AG08395 (cell line): ENCODE measurements around the gene HIPK2.

Source experiments
- DNase-seq: peaks from one replicate; pipeline ENCODE4 v3.0.0; 2012; ENCODE audit warnings: mixed read lengths, low spot score

Gene HIPK2

DNA sequence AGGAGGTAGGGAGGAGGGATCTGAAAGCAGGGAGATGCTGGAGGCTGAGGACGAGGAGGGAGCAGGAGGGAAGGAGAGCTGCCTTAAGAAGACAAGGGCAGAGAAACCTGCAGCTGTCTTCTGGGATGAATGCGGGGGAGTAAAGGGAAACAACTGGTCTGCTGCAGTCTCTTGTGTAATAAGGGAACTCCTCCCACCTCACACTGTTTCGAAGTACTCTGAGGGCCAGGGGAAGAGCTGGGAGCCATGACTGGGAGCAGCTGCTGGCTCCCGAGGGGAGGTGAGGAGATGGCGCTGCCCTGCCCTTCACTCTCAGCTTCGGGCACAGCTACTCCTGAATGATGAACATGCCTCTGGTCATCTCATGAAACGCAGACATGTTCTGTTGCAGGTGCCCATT lies 189.2 kb downstream of the HIPK2 start:
- DNase-seq = peak; percentile 26

DNA sequence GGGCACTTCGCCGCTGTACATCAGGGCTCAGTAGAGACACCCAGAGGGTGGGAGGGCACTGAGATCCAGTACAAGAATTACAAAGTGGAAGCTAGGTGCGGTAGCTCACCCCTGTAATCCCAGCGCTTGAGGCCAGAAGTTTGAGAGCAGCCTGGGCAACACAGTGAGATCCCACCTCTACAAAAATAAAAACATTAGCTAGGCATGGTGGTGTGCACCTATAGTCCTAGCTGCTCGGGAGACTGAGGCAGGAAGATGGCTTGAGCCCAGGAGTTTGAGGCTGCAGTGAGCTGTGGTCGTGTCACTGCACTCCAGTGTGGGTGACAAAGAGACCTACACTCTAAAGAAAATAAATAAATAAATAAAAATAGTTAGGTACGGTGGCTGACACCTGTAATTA lies 190.3 kb downstream of the HIPK2 start:
- DNase-seq = no peak

DNA sequence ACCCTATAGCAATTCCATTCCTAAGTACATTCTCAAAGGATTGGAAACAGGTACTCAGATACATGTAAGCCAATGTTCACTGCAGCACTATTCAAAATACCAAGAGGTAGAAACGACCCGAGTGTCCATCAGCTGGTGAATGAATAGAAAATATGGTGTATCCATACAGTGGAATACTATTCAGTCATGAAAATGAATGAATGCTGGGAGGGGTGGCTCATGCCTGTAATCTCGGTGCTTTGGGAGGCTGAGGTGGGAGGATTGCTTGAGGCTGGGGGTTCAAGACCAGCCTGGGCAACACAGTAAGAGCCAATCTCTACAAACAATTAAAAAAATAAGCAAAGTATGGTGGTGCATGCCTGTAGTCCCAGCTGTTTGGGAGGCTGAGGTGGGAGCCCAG lies 191.5 kb downstream of the HIPK2 start:
- no peak for DNase-seq

DNA sequence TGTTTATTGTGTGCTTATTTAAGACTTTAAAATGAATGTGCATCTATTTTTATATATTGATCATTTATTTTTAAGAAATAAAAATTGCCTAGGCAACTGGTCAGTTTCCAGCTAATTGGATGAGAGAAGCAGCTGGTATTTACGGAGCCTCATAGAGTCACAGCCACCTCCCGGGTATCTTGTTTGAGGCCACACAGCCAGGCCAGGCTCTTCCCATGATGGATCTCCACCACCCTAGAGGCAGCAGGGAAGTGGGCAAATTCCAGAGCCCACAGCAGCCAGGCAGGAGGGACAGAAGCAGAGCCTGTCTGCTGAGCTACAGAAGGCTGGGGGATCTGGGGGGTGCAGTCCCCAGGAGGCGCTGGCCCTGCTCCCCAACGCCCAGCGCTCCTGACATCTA lies 192.8 kb downstream of the HIPK2 start:
- no peak for DNase-seq

DNA sequence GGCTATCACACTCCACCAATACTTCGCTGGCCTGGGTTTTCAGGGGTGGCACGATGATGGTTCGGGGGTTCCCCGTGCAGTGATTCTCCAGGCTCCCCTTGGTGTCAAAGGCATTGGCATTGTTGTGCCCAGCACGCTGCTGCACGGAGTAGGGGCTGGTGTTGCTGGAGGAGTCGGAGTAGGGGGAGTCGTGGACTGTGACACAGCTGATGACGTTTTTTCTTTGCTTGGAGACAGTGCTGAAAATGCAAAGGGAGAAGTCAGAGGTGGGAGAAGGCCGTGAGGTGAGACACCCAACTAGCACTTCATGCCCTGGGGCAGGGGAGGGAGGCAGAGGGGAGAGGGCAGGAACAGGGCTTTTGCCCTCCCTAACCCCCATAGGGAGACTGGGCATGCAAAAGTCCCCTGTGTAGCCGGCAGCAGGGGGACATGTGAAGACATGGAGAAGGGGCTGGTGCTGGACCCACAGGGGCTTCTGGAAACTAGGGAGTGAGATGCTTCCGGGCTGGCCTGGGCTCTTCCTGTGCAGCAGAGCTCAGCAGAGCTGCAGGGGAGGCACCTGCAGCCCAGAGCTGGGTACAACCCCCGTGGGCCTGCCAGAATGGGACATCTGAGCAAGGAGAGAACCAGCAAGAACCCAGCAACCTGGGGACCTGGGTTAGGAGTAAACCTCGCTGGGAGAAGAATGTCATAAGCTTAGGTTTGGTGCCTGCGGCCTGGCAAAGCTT lies 193.8 kb downstream of the HIPK2 start:
- no peak for DNase-seq

DNA sequence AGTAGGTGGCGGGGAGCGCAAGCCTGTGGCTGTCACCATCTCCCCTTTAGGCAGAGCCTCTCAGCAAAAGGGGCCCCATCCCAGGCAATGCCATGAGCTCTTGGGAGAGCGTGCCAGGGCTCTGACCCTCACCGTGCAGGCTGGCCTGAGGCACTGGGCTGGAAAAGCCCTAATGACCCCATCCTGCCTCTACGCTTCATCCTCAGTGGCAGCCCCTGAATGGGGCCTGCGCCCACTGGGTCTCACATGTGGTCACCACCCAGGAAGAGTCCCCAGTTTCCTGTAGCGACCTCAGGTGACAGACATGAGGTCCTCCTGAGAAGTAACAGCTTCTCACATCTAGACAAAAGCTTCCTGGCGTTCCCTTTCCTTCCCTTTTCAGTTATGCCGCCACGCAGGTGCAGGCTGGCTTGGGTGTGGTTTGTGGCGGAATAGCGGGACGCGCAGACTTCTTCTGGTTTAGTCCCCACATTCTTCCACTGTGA lies 195.1 kb downstream of the HIPK2 start:
- DNase-seq = no peak

DNA sequence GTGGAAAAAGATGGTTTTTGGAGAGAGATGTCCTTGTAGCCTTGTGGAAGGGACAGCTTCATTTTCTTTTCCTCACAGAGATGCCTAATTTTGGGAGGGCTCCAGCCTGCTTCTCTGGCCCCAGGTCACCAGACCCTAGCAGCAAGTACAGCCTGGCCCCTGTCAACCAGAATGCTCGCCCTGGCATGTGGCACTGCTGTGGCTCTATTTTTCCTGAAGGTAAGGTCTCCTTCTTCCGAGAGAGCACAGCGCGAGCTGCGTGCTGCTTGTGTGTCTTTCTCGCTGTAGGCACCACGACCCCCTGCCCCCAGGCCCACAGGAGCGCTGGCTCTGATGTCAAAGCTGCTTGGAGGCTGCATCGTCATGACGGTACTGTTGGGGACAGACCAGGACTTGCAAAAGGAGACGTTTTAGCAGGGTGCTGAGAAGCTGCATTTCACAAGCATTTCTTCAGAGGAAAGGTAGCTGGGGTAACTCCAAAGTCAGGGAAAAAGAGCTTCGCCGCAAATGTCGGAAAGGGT lies 195.6 kb downstream of the HIPK2 start:
- DNase-seq = no peak

DNA sequence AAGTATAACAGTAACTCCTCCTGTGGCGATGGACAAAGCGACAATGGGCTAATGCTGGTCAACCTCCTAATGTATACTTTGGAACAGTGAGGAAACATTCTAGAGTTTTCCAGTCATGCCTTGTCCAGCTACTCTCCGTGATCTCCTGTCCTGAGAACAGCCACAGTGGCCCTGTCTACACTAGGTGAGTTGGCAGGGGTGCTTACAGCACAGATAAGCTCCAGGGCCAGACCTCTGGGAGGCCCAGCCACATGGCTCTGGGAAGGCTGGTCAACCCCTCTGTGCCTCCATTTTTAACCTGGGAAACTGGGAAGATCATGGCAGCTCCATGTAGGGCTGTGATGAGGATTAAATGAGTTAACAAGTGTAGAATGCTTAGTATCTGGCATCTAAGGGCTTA lies 197.4 kb downstream of the HIPK2 start:
- no peak for DNase-seq

DNA sequence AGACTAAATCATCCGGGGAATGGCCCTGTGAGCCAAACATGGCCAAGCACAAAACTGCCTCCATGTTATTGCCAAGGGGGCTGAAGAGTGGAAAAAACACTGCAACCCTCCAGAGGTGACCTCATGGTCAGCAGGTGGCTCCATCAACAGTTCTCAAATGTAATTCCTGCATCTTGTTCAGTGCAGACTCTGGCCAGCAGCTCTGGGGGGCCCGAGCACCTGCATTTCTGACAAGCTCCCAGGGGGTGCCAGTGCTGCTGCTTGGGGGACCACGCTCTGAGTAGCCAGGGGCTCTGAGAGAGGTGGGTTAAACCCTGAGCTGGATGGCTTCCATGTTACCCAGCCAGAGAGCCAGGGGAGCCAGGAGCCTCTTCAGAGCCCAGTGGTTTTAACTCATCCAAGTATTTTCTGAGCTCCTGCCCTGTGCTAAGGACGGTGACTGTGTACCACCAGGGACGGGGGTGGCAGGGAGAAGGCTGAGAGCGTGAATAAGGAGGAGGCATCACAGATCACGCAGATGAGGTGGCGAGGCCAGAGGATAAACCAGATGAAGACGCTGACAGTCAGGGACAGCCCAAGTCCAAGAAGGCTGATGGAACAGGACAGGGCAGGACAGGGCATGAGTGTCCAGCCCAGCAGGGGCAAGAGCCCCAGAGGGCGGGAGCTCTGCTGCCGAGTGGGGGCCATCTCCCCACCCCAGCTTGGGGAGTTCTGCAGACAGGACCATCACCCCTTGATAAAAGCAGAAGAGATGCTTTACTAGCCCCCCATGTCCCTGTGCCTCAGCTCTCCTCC lies 201.4 kb downstream of the HIPK2 start:
- no peak for DNase-seq

DNA sequence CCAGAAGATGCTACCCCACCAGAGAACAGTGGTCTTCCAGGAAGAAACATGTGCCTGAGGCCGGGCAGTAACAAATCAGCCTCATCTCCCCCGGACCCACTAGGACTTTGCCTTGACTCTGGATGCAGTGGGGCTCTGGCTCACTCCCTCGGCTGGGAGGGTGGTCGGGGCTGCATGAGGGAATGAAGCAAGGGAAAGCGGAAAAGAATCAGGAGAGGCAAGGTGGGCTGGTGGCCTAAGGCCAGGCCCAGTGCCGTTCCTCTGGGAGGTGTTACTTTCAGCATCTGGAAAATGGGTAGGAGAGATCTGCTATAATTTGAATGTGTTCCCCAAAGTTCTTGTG lies 202.5 kb downstream of the HIPK2 start:
- no peak for DNase-seq

DNA sequence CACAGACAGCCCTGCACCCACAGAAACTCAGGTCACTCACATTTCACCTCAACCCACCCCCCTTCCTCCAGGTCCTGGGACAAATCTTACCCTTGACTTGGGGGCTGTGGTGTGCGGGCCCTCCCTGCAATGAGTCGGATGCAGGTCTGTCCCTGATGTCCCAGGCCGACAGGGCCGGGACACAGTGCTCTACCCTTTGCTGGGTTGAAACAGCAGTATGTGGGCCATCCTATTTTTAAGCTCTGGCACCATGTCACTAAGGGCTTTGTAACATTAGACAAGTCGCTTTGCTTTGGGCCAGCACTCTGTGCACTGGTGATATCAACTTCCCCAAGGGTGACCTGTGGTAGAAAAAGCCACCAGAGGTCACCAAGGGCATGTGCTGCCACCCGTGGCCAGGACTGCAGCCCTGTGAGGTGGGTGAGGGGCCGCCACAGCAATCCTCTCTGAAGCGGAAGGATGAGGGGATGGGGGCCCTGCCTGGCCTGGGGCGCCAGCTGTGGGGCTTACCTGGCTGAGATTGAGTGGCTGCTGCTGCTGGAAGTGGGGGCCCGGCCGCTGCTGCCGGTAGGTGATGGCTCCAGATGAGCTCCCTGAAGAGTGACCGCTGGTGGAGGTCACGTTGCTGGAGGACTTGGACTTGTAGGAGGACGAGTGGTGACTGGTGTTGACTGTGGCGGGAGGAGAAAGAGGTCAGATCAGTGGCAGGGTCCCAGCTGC lies 203.0 kb downstream of the HIPK2 start:
- no peak for DNase-seq

DNA sequence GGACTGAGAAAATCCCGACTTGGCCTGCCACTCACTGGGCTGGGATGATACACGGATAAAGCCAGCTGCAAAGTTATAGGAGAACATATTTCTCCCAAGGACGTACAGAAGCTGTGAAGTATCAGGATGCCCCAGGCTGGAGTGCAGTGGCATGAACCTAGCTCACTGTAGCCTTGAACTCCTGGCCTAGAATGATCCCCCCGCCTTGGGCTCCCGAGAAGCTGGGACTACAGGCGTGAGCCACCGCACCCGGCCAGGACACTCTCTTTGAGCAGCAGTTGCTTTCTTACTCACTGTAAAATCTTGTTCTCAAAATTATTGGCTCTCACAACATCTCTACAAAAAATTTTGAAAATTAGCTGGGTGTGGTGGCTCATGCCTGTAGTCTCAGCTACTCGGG lies 203.9 kb downstream of the HIPK2 start:
- DNase-seq = no peak

DNA sequence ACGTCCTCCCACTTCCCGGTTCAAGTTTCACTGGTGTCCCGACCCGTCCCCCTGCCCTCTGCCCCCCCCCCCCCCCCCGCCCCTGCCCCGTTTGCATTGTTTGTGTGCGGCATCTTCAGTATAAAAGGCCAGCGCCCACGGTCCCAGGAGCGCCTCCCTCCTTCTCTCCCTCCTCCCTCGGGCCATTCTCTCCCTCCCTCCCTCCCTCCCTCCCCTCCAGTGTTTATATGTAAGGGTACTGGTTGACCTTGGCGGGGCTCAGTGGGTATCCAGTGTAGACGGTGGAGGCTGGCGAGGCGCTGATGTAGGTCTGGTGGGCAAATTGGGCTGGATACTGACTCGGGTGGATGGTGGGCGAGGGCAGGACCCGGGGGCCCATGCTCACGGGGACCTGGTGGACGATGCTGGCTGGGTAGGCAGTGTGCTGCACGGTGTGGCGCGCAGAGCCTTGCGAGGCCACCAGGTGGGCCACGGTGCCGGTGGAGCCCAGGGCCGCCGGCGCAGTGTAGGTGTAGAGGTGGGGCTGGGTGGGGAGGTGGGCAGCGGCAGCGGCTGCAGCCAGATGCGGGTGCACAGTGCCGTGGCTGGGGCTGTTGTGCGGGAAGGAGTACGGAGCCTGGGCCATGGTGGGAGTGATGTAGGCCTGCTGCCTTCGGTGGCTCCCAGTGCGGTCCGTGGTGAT lies 205.0 kb downstream of the HIPK2 start:
- DNase-seq = no peak

DNA sequence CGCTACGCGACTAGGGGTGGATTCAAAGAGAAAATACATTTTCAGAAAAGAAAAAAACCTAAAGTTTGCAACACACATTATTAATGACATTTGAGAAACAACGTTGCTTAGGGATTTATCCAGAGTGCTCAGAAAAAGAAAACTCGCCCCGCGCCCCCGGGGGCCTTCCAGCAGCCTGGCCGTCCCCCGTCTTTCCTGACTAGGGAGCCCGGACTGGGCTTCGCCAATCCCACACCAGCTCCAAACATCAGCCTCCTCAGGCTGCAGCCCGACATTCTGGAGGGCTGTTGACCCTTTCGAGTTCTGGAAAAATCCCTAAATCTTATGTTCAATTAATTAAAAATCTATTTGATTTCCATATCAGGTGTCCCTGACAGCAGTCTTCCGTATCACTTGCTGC lies 205.7 kb downstream of the HIPK2 start:
- no peak for DNase-seq

DNA sequence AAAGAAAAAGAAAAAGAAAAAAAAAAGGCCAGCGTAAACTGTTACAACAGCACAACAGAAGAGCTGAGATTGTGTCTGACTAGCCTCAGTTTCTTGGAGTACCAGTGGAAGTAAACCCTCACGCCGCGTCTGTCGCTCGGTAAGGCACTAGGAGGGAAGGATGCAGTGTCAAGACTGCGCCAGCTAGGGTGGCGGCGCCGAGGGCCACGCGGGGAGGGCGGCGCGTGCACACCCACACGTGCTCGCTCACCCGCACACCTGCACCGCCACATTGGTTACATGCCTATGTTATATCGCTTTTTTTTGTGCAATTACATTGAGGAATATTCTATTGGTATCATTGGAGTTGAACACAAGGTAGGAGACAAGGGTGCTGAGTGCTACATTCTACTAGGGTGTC lies 206.1 kb downstream of the HIPK2 start:
- no peak for DNase-seq

DNA sequence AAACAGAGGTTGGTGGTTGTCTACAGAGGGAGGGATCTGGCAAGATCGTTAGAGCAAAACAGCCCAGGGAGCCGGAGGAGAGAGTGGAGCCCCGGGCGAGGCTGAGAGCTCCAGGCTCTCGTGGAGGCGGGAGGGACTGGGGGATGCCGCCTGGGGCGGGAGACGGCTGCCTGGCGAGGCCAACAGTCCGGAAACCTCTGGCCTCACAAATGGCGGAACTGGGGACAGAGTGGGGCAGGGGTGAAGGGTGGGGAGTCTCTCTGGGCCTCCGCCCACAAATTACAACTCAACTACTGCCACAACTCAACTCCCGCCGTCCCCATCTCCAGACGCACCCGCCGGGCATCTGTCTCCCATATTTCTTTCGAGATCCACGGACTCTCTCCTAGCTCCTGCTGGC lies 206.6 kb downstream of the HIPK2 start:
- DNase-seq = no peak

DNA sequence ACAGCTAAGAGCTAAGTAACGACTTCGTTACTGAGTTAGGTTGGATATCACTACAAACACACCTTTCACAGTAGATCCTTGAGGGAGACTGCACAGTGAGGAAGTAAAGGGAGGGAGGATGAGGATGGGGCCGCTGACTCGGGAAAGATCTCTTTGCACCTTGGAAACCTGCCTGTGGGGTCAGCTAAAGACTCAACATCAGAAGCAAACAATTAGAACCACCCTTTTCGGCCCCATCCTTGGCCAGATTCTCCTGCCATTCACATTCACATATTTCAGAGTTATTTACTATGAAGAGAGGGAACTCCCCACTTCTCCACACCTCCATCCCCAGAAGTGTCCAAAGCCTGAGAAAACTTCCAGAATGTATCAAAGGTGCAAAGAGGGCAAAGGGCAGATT lies 207.2 kb downstream of the HIPK2 start:
- DNase-seq = no peak

DNA sequence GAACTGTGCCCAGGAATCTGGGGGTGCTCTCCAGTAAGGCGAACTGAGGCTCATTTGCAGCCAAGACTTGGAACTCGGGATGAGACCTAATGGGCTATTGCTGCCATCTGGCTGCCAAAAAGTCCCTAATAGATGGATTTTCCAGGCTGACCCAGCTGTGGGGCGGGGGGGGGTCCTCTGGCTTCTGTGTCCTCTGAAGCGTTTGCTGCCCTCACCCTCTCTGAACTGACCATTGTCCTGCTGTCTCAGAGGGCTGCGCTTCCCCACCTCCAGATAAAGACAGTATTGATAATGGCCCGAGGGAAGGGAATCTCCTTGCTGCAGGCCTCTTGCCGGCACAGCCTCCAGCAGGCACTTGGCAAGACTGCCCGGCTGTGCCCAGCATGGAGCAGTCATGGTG lies 207.7 kb downstream of the HIPK2 start:
- peak; percentile 26 for DNase-seq

DNA sequence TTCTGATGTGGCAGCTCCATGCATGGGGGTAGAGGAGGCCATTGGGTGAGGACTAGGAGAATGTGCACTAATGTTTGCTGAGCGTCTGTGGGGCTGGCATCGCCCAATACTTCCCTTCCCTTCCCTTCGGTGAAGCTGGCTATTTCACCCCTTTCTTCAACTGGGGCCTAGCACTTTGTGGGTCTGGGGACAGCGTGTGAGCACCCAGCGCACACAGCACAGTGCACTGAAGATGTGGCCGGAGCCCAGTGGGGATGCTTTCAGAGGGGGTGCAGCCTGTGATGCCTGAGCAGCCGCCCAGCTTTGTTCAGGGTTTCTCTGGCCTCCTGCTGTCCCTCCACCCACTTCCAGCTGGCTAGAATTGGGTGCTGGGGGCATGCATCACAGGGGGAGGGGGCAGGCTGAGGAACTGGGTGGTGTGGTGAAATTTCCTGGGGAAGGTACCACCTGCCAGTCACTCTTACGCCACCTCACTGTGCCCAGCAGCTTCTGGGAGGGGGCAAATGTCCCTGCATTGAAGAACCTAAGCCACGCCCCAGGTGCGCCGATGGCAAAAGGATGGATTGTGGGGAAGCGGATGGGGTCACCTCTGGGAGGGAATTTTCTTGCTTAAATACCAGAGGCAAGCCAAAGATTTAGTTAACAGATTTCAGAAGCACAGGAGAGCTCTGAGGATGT lies 208.8 kb downstream of the HIPK2 start:
- no peak for DNase-seq

DNA sequence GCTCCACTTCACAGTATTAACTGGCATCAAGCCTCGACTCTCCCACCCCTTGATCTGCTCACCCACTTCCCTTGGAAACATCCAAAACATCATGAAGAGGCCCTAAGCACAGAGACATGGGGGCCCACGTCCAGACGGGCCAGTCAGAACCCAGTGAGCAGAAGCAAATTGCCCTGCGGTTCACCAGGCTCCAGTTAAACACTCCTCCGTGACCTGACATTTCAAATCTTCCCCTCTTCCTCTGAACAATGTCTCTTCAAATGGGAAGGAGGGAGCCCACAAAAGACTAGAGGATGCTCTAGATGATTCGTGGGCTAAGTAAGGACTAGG lies 209.5 kb downstream of the HIPK2 start:
- no peak for DNase-seq

DNA sequence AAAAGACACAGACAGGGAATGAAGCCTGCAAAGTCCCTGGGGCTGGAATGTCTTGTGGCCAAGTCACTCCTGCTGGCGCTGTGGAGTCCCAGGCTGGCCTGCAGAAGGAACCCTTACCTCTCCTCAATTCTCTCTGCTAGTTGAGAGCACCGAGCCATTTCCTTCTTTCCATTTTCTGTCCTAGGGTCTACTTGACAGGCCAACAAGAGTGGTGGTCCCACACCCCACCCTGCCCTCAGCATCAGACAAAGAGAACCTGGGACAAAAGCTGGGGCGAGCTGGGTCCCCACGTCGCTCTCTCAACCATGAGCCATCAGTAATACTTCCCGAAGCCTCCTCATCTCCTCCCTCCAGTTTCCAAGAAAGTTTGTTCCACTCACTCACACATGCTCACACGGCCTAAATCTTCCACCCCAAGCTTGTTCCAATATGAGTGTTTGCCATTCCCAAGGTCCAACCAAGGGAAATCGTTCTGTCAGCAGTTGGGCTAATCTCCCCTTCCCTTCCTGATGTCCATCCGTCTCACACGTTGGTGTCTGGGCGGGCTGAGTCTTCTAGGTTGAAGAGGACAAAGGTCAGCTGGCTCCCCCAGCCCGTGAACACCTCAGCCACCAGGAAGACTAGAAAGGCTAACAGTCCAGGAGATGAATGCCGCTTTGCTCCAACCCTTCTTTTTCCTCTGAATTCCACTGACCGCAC lies 210.0 kb downstream of the HIPK2 start:
- DNase-seq = no peak
